Measurements from ENCODE around the gene NAP1L5. TPM values are rescaled to one million over a fixed set of nuclear protein-coding genes. Genes with fewer than 3 reads are reported as not detected.

The NAP1L5 gene
- polyA plus RNA-seq, 2 of the 4 experiments (the other 2 are of a cell fraction), result 2.4 to 3.0 TPM

DNA sequence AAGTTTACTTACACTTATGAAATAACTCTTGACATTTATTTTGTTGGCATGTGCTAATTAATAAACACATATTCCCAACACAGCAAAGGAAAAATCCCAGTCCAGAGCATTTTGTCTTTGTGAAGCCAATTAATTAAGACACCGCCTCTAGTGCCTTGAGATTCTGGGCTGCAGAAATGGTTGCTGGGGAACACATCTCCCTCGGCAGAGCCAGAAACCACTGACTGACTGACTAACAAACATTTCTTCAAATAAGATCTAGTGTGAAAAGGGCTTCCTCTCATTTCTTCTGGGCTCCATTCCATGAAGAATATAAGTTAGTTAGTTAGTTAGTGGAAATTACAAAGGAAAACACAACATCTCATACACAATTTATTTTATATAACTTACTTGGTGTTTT is 28.4 kb upstream of the NAP1L5 start:
- Histone ChIP-seq H3K27ac (no peak overlapping the region), H3K4me1 (no peaks in the 10 kb centered on the region), H3K4me3 (no peak overlapping the region), H3K9me3 (no peaks in the 10 kb centered on the region), H3K4me2 (no peak overlapping the region)
- no peak for FAIRE-seq
- no peak for ATAC-seq
- ChIA-PET CTCF (interaction anchor here (0.9 to 1.0 kb wide), 2 partner anchors 20 to 298 kb away, joined by 3 read pairs; no protein-coding TSS in a partner anchor), POLR2A (no interaction called here)
- TF ChIP-seq POLR2A (IDR thresholded peaks at IDR 0.05; ENCODE audit: low read length) (no peak), HOXB13 (CRISPR knock-in tag; IDR thresholded peaks at IDR 0.05; ENCODE audit: low read depth) (no peak), PHF8 (IDR thresholded peaks at IDR 0.05; ENCODE audit: borderline replicate concordance, low read depth) (no peak), EHF (CRISPR knock-in tag; IDR thresholded peaks at IDR 0.05) (no peak), RFX5 (IDR thresholded peaks at IDR 0.05) (no peak), TP53 (CRISPR knock-in tag; IDR thresholded peaks at IDR 0.05) (no peak), EP300 (IDR thresholded peaks at IDR 0.05) (no peak), JUNB (IDR thresholded peaks at IDR 0.05) (no peak), FOSL2 (IDR thresholded peaks at IDR 0.05) (no peak), FOSL2 (CRISPR knock-in tag; IDR thresholded peaks at IDR 0.05) (no peak), NR3C1 (IDR thresholded peaks at IDR 0.05) (no peak)
- TF ChIP-seq, protein P1, sequence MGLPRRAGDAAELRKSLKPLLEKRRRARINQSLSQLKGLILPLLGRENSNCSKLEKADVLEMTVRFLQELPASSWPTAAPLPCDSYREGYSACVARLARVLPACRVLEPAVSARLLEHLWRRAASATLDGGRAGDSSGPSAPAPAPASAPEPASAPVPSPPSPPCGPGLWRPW (IDR thresholded peaks at IDR 0.05), result no peak
- TF ChIP-seq, protein P2, sequence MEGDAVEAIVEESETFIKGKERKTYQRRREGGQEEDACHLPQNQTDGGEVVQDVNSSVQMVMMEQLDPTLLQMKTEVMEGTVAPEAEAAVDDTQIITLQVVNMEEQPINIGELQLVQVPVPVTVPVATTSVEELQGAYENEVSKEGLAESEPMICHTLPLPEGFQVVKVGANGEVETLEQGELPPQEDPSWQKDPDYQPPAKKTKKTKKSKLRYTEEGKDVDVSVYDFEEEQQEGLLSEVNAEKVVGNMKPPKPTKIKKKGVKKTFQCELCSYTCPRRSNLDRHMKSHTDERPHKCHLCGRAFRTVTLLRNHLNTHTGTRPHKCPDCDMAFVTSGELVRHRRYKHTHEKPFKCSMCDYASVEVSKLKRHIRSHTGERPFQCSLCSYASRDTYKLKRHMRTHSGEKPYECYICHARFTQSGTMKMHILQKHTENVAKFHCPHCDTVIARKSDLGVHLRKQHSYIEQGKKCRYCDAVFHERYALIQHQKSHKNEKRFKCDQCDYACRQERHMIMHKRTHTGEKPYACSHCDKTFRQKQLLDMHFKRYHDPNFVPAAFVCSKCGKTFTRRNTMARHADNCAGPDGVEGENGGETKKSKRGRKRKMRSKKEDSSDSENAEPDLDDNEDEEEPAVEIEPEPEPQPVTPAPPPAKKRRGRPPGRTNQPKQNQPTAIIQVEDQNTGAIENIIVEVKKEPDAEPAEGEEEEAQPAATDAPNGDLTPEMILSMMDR (IDR thresholded peaks at IDR 0.05), result no peak
- TF ChIP-seq, protein P3, sequence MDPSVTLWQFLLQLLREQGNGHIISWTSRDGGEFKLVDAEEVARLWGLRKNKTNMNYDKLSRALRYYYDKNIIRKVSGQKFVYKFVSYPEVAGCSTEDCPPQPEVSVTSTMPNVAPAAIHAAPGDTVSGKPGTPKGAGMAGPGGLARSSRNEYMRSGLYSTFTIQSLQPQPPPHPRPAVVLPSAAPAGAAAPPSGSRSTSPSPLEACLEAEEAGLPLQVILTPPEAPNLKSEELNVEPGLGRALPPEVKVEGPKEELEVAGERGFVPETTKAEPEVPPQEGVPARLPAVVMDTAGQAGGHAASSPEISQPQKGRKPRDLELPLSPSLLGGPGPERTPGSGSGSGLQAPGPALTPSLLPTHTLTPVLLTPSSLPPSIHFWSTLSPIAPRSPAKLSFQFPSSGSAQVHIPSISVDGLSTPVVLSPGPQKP (IDR thresholded peaks at IDR 0.05; ENCODE audit: low read depth, low read length), result no peak
- DNase-seq (ENCODE audit: low read depth in 1 of 2, low spot score in 1 of 2), result no peak
- WGBS (ENCODE audit: missing lambda C conversion rate), result 100% methylated on average over 2 of the region's 2 CpGs

DNA sequence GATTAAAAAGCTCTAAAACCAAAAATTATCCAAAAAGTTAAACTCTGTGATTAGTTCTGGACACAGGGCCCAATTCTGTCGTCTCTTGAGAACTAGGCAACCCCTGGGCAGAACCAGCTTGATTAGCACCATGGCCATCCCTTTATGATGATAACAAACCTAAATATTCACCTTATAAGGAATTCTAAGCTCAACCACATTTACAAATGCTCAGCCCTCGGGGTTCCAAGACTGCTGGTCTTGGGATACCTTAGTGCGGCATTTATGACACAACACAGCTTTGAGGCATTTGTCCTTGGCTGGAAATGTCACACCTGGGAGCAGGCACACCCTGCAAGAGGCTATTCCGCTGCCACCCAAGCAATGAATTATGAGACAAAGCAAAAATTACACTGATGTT is 27.5 kb upstream of the NAP1L5 start:
- WGBS (ENCODE audit: missing lambda C conversion rate), result 92% methylated on average over 4 of the region's 4 CpGs
- TF ChIP-seq FOSB (CRISPR knock-in tag; IDR thresholded peaks at IDR 0.05) (no peak), MAFK (IDR thresholded peaks at IDR 0.05; ENCODE audit: partially characterized antibody) (no peak), POLR2A (IDR thresholded peaks at IDR 0.05; ENCODE audit: low read length) (no peak), PHF8 (IDR thresholded peaks at IDR 0.05; ENCODE audit: borderline replicate concordance, low read depth) (no peak), EP300 (IDR thresholded peaks at IDR 0.05) (no peak), RNF2 (IDR thresholded peaks at IDR 0.05; ENCODE audit: borderline replicate concordance, low read depth) (no peak), BHLHE40 (IDR thresholded peaks at IDR 0.05; ENCODE audit: low read depth, low read length) (no peak), ESRRA (IDR thresholded peaks at IDR 0.05; ENCODE audit: borderline replicate concordance, low read length) (no peak), FOXS1 (CRISPR knock-in tag; IDR thresholded peaks at IDR 0.05) (no peak), CEBPB (IDR thresholded peaks at IDR 0.05) (no peak), HDAC2 (IDR thresholded peaks at IDR 0.05) (no peak), MYC (IDR thresholded peaks at IDR 0.05; ENCODE audit: borderline replicate concordance, low read length) (no peak)
- TF ChIP-seq, protein P4, sequence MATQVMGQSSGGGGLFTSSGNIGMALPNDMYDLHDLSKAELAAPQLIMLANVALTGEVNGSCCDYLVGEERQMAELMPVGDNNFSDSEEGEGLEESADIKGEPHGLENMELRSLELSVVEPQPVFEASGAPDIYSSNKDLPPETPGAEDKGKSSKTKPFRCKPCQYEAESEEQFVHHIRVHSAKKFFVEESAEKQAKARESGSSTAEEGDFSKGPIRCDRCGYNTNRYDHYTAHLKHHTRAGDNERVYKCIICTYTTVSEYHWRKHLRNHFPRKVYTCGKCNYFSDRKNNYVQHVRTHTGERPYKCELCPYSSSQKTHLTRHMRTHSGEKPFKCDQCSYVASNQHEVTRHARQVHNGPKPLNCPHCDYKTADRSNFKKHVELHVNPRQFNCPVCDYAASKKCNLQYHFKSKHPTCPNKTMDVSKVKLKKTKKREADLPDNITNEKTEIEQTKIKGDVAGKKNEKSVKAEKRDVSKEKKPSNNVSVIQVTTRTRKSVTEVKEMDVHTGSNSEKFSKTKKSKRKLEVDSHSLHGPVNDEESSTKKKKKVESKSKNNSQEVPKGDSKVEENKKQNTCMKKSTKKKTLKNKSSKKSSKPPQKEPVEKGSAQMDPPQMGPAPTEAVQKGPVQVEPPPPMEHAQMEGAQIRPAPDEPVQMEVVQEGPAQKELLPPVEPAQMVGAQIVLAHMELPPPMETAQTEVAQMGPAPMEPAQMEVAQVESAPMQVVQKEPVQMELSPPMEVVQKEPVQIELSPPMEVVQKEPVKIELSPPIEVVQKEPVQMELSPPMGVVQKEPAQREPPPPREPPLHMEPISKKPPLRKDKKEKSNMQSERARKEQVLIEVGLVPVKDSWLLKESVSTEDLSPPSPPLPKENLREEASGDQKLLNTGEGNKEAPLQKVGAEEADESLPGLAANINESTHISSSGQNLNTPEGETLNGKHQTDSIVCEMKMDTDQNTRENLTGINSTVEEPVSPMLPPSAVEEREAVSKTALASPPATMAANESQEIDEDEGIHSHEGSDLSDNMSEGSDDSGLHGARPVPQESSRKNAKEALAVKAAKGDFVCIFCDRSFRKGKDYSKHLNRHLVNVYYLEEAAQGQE (IDR thresholded peaks at IDR 0.05), result no peak
- TF ChIP-seq, protein P3 (IDR thresholded peaks at IDR 0.05; ENCODE audit: low read depth, low read length), result no peak
- TF ChIP-seq, protein P2 (IDR thresholded peaks at IDR 0.05), result no peak
- TF ChIP-seq, protein P5, sequence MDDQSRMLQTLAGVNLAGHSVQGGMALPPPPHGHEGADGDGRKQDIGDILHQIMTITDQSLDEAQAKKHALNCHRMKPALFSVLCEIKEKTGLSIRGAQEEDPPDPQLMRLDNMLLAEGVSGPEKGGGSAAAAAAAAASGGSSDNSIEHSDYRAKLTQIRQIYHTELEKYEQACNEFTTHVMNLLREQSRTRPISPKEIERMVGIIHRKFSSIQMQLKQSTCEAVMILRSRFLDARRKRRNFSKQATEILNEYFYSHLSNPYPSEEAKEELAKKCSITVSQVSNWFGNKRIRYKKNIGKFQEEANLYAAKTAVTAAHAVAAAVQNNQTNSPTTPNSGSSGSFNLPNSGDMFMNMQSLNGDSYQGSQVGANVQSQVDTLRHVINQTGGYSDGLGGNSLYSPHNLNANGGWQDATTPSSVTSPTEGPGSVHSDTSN (IDR thresholded peaks at IDR 0.05), result no peak
- TF ChIP-seq, protein P6, sequence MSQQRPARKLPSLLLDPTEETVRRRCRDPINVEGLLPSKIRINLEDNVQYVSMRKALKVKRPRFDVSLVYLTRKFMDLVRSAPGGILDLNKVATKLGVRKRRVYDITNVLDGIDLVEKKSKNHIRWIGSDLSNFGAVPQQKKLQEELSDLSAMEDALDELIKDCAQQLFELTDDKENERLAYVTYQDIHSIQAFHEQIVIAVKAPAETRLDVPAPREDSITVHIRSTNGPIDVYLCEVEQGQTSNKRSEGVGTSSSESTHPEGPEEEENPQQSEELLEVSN (IDR thresholded peaks at IDR 0.05; ENCODE audit: borderline replicate concordance, low read depth), result no peak

More for the DNA sequence above, 27.5 kb upstream of the NAP1L5 start:
- no peak overlapping the region for H3K27ac ChIP-seq
- H3K4me1 ChIP-seq, result no peaks in the 10 kb centered on the region
- H3K4me2 ChIP-seq, result no peak overlapping the region
- POLR2A ChIA-PET, result no interaction called here
- H3K4me3 ChIP-seq, result no peak overlapping the region
- ATAC-seq (no peak), DNase-seq (ENCODE audit: low read depth in 1 of 2, low spot score in 1 of 2) (no peak), FAIRE-seq (no peak)
- CTCF ChIA-PET, result interaction anchor here (0.9 kb wide), 1 partner anchor 299 kb away, joined by 3 read pairs; no protein-coding TSS in a partner anchor
- H3K9me3 ChIP-seq, result no peaks in the 10 kb centered on the region

Measured in A549 (cell line).